ENCODE results near the gene PRKCZ.
A peak's percentile ranks its signal among the peaks of the same experiment; 100 is the strongest.

The PRKCZ gene

DNA sequence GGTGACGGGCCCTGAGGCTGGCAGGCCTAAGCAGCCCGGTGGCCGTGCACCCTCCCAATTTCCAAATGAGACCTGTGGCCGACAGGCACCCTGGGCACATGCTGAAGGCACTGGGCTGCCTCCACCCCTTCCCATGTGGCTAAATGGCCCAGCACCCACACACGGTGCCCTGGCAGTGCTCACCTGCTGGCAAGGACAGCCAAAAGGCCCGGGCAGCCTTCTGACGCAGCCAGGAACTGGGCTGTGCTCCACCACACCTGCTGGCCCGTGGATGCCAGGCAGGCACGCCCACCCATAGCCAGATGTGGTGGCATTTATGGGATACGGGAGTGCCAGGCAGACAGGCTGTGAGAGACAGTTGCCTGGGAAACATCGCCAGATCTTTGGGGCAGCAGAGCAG, 148.4 kb downstream of the PRKCZ start:
- no peak for DNase-seq

DNA sequence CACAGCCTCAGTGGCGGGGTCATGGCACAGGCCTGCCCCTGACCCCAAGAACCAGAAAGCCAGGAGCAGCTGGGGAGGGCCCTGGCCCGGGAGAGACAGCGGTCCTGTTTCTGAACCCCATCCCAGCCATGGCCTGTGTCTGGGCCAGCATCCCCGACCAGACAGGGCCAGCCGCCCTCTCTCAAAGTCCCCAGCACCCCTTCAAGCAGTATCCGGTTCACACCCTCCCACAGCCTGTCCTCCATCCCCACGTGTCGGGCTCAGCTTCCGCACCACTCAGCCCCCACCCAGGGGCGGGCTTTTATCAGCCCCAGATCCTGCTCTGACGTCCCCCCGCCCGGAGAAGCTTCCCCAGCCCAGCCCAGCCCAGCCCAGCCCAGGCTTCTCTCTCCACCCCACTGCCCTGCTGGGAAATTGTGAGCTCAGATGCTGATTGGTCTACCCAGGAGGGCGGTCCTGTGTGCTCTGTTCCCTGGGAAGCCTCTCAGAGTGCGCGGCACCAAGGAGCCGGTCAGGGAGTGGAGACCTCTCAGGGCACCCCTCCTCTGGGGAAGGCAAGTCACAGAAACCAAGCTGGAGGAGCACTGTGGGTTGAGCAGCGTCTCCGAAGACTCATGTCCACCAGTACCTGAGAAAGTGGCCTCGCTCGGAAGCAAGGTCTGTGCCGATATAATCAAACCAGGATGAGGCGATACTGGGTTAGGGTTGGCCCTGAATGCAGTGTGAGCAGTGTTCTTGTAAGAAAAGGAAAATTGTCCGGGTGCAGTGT, 149.0 kb downstream of the PRKCZ start:
- DNase-seq: peak; percentile 93

DNA sequence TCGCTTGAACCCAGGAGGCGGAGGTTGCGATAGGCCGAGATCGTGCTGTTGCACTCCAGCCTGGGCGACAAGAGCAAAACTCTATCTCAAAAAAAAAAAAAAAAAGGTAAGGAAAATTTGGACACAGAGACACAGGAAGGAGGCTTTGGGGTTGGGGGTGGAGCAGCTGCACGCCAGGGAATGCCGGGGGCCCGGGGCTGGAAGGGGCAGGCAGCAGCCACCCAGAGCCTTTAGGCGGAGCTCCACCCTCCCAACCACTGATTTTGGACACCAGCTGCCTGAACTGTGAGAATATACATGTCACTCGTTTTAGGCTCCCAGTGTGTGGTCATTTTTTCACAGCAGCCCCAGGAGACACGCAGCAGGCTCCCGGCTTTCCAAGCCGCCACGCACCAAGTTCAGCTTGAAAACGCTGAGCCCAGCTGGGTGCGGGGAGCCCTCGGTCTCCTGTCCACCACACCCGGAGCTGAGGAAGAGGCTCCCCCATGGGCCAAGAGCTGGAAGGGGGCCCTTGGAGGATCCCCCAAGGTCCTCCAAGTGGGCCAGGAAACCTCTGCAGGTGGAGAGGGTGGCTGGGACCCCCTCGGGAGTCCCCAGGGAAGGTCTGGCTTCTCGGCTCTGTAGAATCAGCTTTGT, 150.2 kb downstream of the PRKCZ start:
- DNase-seq: no peak

DNA sequence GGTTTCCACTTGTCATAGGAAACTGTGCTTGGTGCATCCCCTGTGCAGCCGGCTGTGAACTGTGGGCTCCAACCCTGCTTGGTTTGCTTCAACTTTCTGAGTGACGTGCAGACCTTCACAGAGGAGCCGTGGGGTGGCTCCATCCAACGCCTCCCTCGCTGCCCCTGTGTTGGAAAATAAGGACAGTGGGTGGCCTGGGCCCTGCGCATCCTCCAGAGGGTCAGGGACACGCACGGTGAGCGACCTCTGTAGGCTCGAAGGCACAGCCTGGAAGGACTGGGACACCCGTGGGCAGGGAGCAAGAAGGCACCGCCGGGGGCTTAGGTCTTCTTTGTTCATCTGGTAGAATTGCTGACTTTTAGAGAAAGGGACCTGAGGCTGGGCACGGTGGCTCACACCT, 150.9 kb downstream of the PRKCZ start:
- no peak for DNase-seq

DNA sequence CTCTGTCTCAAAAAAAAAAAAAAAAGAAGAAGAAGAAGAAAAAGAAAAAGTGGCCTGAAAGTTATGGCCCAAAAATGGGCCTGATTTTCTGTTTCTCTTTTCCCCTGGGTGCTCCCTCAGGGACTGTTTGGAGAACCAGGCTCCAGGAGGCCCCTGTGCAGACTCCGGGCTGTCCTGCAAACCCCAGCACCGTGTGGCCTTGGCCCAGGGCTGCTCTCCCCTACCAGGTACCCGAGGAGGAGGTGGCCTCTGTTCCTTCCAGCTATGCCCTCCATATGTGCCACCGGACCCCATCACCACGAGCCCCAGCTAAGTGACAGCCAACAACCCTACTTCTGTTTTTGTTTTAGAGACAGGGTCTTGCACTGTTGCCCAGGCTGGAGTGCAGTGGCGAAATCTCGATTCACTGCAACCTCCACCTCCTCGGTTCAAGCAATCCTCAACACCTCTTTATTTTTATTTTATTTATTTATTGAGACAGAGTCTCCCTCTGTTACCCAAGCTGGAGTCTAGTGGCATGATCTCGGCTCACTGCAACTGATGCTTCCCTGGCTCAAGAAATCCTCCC, 151.9 kb downstream of the PRKCZ start:
- DNase-seq: no peak

DNA sequence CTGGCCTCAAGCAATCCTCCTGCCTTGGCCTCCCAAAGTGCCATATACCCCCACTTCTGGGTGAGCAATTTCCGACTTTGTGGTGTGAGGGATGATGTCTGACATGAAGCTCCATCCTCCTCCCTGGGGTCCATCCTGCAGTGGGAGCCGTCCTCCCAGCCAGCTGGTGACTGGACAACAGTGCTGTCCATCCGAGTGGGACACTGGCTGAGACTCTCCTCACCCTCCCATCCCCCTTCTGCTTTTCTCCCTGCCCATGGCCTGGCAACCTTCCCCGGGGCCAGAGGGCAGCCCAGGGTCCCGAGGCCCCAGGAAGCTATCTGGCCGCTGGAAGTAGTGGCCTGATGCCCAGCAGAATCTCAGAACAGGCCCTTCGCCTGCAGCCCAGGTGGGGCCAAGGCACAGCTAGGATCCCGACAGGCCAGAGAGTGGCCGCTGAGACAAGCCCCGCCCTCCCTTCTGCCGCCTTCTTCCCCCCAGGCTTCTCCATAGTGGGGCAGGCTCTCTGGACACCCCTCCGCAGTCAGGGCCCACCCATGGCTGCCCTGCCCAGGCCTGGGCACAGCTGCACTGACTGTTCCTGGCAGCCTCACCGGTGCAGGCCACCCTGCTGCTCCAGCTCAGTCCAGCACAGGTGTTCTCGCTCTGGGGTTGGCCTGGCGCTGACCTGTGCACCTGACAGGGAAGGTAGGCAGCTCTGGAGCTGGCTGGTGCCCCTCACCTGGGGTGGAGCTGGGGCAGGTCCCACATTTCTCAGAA, 152.8 kb downstream of the PRKCZ start:
- no peak for DNase-seq

DNA sequence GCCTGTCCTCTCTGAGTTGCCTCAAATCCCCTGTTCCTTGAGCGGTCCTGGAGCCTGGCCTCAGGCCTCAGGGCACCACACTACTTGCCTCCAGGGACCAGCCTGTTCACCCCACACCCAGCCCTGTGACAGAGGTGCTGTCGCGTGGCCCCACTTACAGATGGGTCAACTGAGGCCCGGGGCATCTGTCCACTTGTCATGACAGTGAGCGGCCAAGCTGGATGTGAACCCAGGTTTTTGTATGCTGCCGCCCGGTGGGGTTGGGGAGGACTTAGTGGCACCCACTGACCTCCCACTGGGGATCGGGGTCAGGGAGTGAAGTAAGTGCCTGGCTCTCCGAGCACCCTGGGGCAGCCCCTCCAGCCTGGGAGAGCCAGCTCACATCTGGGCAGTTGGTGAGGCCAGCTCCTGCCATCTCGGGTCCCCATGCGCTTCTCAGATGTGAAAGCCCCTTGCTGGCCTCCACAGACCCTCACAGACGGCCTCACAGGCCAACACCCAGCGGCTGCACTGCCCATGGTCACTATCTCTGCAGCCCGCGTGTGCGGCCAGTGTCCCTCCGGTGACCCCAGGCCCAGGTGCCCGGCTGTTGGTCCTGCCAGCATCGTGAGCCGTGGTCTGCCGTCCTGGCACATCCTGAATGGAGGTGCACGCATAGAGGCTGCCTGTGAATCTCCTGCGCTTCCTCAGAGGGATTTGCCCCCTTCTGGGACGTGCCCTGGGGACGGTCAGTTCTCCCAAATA, 153.6 kb downstream of the PRKCZ start:
- DNase-seq: no peak

DNA sequence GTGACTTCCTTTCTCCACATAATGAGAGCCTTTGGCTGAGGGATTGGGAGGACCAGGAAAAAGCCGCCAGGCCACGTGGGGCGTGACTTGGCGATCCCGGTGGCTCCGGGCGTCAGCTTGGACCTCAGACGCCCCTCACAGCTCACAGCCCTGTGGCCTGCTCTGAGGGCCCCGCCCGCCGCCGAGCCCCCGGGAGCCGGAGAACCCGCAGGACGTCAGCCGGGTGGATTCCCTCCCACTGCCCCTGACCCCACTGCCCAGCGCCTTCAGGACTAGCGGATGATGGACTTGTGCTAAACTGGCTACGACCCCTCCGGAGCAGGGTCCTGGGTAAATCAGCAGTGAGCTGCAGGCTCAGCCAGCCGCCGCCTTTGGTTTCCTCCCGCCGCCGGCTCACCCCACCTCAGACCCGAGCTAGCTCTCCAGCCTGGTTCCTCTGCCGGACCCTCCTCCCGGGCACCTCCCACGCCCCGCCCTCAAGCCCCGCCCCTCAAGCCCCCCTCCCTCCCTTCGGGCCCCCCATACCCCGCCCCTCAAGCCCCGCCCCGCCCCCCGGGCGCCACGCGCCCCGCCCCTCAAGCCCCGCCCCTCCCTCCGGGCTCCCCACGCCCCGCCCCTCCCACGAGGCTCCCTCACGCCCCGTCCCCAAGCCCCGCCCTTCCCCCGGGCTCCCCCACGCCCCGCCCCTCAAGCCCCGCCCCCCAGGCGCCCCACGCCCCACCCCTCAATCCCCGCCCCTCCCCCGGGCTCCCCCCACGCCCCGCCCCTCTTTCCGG, 154.4 kb downstream of the PRKCZ start:
- peak; percentile 94 for DNase-seq

DNA sequence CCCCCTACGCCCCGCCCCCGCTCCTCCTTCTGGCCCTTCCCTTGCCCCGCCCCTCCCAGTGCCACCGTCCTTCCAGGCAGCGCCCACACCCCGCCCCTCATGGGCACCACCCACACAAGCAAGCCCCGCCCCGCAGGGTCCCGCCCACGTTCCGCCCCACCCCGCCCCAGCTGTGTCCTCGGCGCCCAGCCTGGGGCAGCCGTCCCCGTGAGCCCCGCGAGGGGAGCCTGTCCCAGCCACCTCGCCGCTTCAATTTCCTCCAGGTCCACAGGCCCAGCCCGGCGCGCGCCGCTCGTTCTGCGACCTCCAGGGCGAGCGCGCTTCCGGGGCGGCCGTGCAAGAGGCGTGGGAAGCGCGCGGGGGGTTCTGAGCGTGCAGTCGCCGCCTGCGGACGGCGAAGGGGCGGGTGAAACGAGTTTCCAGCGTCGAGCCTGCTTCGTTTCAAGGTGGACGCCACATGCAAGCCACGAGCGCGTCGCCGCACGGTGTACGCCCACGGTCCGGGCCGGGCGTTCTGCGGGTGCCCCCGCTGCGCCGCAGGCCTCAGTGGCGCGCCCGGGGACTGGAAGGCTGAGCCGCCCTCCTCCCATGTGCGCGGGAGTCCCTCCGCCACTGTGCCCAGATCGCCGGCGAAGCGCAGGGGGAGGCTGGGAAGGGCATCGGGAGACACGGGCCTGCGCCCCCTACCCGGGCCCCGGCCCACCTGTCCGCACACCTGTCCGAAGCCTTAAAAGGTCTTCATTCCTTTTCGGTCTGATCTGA, 155.2 kb downstream of the PRKCZ start:
- DNase-seq: peak; percentile 96

DNA sequence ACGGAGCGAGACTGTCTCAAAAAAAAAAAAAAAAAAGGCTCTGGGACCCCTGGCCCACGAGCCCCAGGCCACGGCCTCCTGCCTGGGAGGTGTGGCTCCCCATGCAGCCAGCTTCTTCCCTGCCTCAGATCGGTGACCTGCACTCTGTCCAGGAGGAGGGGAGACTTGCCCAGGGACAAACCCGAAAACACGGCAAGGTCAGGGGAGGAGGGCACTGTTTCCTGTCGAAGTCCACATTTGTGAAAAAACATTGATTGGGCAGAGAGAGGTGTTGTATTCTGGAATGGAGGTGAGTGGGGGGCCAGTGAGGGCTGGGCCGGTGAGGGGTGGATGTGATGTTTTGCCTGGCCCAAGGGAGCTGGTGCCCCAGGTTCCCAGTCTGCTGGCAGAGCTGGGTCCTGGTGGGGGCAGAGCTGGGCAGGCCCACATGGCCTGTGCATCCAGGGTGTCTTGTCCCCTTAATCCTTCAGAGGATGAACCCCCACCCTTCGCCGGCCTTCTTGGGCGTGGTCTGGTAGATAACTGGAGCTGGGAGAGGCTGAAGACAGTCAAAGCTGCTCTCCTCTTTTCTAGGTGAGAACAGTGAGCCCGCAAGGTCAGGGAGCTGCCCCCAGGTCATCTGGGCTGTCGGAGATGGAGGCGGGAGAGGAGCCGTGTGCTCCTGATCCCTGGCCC, 156.7 kb downstream of the PRKCZ start:
- DNase-seq: peak; percentile 30

DNA sequence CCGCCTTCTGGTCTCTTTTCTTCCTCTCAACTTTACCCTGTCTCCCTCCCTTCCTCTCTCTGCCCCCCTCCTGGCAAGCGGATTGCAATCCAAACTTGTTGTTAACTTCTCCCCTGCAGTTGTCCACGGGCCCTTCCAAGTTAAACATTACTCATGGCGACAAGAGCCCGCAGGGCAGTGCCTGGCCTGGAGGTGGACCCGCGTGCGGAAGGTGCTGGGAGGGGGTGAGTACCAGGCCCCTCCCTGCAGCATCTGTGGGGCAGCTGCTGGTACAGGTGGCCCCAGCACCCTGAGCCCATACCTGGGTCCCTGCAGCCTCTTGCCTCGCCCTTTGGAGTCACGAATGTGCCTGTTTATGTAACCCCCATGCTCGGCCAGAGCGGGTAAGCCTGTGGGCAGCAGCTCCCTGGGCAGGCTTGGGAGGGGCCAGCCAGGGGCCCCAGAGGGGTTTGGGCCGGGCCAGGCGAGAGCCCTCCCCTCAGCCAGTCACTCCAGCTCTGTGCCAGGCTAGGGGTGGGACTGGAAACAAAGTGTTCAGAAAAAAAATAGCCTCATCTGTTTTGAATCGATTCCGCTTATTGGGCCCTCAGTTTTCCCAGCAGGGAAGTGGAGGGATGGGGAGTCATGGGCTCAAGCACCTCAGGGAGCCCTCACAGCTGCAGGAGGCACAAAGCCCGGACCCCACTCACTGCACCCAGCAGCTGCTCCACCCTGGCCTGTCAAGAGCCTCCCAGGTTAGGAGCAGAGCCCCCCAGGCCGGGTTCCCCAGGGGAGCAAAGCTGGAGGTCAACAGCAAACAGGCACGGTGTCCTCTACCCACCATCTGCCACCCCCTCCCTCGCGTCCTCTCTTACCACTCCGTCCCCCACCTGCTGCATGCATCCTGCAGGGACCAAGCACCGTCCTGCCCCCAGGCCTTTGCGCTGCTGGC, 158.4 kb downstream of the PRKCZ start:
- peak; percentile 82 for DNase-seq

DNA sequence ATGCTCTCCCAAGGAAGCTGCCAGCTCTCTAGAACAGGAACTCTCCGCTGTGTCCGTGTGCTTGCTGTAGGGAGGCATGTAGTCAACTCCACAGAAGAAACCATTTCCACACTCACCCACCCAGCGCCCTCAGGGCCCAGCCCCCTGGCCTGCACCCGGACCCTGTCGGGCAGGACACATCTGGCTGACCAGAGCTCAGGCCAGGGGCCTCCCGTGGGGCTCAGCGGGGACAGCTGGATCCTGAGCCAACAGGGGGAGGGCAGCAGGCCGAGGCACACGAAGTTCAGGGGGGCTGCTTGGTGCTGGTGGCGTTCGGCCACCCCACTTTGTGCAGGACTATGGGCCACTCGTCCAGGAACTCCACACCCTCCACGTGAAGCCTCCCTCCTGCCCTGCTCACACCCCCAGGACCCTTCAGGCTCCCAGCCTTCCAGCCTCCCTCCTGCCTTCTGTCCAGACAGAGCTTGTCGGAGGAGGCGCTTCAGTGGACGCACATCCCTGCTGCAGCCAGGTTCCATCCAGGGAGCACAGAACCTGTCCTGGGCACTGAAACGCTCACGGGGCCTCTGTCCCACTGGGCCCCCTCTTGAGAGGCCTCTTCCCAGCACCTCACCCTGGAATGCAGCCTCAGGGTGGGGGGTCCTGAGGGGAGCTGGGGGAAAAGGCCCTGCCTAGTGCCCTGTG, 159.3 kb downstream of the PRKCZ start:
- peak; percentile 36 for DNase-seq

DNA sequence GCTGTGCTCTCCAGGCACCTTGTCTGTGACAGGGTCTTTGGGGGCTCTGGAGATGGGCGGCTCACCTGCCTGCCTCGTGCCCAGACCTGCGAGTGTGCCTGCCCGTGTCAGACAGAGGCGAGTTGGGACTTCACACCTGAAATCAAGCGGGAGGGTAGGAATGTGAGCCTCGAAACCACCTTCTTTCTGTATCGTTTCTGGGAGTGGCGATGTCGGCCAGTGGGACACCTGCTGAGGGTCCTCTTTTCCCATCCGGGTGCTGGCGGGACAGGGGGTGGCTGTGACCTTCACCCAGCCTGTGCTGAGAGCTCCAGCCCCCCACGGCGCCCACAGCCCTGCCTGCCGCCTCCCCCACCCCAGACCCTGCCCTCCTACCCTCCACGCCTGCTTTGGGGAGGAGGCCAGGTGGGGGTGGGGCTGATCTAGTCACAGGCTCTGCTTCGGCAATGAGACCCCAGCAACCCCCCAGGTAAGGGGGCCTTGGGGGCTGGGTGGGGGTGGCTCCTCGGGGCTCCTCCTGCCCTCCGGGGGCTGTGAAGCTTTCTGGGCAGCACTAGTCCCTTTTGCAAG, 160.0 kb downstream of the PRKCZ start:
- peak; percentile 33 for DNase-seq

DNA sequence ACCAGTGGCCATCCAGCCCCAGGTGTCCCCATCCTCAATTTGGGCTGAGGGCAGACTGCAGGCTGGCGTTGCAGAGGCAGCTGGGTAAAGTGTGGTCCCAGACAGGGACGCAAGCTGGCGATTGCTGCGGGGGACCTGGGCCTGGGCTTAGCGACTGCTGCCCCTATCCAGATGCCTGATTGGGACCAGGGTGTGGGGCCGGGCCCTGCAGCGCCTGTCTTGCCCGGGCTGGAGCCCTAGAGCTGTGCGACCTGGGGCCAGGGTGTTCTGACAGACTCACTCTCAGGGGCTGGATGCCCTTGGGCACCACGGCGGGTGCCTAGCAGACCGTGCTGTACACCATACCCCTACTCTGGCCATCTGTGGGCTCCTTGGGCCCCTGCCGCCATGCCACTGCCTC, 160.6 kb downstream of the PRKCZ start:
- peak; percentile 28 for DNase-seq

DNA sequence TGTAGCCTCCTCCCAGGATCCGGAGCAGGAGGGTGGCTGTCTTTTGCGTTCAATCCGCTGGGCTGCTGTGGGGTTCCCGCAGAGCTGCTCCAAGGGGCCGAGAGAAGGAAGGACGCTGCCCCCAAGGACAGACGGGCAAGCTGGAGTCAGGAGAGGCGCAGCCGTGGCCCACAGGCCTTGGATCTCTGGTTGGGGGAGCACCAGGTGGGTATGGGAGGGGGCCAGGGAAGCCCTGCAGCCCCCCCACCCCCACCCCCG, 162.0 kb downstream of the PRKCZ start:
- DNase-seq: no peak

DNA sequence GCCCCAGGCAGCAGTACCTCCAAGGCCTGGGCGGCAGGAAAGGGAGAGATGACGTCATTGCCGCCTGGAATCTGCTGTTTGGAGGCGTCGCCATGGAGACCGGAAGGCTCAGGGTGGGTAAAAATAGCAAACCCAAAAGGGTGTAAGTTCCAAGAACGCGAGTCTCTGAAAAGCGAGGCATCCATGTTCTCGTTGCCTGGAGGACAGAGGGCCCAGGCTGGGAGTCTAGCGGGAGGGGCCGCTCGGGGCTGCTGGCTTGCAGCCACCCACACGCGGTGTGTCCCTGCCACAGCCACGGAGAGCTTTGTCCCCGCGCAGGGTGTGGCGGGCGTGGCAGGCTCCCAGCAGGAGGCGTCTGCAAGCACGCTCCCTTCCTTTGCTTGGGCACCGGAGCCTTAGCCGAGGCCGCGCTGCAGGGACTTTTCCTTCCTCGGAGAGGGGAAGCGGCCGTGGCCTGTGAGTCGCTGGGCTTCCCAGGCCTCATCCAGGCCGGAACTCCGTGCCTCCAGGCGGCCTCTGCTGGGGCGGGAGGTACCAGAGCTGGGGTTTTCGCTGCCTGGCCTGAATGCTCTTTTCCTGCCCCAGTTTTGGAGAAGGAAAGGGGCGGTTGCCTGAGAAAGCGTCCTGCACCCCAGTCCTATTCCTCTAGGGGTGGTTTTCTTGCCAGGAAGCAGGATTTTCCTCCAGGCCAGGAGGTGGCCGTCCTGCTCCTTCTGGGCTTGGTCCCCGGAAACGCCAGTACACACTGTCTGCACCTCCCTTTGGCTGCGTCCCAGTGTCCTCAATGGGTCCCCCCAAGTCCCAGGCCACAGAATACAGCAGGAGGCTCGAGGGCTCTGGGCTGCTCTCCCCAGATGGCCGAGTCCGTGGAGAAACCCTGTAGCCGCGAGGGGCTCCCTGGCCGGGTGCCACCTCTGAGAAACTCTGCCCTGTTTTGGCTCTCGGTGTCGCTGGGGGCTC, 162.6 kb downstream of the PRKCZ start:
- DNase-seq: peak; percentile 96
